H1 (cell line): ENCODE data around the gene STARD3. TPM values are rescaled to one million over a fixed set of nuclear protein-coding genes. Genes with fewer than 3 reads are reported as not detected.

ENCODE experiments used
- ATF2 ChIP-seq: IDR thresholded peaks from 2 replicates; pipeline ENCODE4 v1.6.1; 2012; ENCODE audit warnings: low read length, inconsistent platforms
- ATF3 ChIP-seq: IDR thresholded peaks from 2 replicates; pipeline ENCODE4 v1.6.1; 2011; ENCODE audit warnings: low read depth, mild to moderate bottlenecking, low read length; ENCODE audit not compliant: insufficient read depth
- BRCA1 ChIP-seq: IDR thresholded peaks from 2 replicates; pipeline ENCODE4 v1.6.1; 2012; ENCODE audit warnings: low read depth, low read length, improper control_type of control experiment
- CBX5 ChIP-seq: fragments of 300-800, 300-1000 bp; sonication (generic); IDR thresholded peaks from 2 replicates; pipeline ENCODE4 v1.7.1; 2016; ENCODE audit warnings: antibody characterized with exemption, low read length, low read depth
- CTBP2 ChIP-seq: IDR thresholded peaks from 2 replicates; pipeline ENCODE4 v1.7.0; 2011; ENCODE audit warnings: borderline replicate concordance, mild to moderate bottlenecking, moderate library complexity, mixed read lengths, low read length; ENCODE audit not compliant: insufficient read depth, insufficient read length
- EP300 ChIP-seq, 2 experiments: IDR thresholded peaks; 1 replicate in 1 of 2; 2 replicates in 1 of 2; pipeline ENCODE4 v1.6.1; 2011 to 2012; ENCODE audit warnings: low read depth in 2 of 2, low read length in 2 of 2, mild to moderate bottlenecking in 2 of 2, borderline replicate concordance in 1 of 2, inconsistent platforms in 1 of 2, moderate library complexity in 1 of 2
- EZH2 ChIP-seq: fragments of 200-600 bp; sonication (generic); IDR thresholded peaks from 2 replicates; pipeline ENCODE4 v1.7.1; 2012; ENCODE audit warnings: low read depth, mild to moderate bottlenecking, moderate library complexity, low read length, inconsistent platforms; ENCODE audit not compliant: severe bottlenecking
- HDAC2 ChIP-seq, 2 experiments: fragments of 300-600 bp in 1 of 2; sonication (generic) in 1 of 2; IDR thresholded peaks; 2 replicates each; pipeline ENCODE4 v1.6.1; 2011 to 2012; ENCODE audit warnings: low read depth in 2 of 2, low read length in 2 of 2, mild to moderate bottlenecking in 2 of 2, moderate library complexity in 2 of 2, borderline replicate concordance in 1 of 2, inconsistent platforms in 1 of 2
- JUN ChIP-seq: IDR thresholded peaks from 2 replicates; pipeline ENCODE4 v1.6.1; 2011; ENCODE audit warnings: low read depth, mild to moderate bottlenecking, improper control_type of control experiment, low read length
- KDM1A ChIP-seq: fragments of 200-600, 300-600 bp; sonication (generic); IDR thresholded peaks from 2 replicates; pipeline ENCODE4 v1.7.1; 2016; ENCODE audit warnings: mild to moderate bottlenecking, low read length, borderline replicate concordance
- KDM5A ChIP-seq: fragments of 200-600 bp; IDR thresholded peaks from 2 replicates; pipeline ENCODE4 v1.7.1; 2012; ENCODE audit warnings: mild to moderate bottlenecking, low read length, inconsistent platforms, mixed read lengths
- NRF1 ChIP-seq: IDR thresholded peaks from 2 replicates; pipeline ENCODE4 v1.6.1; 2011; ENCODE audit warnings: mild to moderate bottlenecking, low read depth, low read length, improper control_type of control experiment
- PHF8 ChIP-seq: fragments of 200-600 bp; sonication (generic); conservative IDR thresholded peaks from 2 replicates; pipeline ENCODE4 v1.7.1; 2012; ENCODE audit warnings: low read depth, mild to moderate bottlenecking, inconsistent platforms, low read length, moderate library complexity
- POLR2A ChIP-seq, 2 experiments: IDR thresholded peaks; 1 replicate in 1 of 2; 2 replicates in 1 of 2; pipeline ENCODE4 v1.6.1; 2011; ENCODE audit warnings: low read depth in 2 of 2, low read length in 2 of 2, mild to moderate bottlenecking in 2 of 2; ENCODE audit errors: control extremely low read depth in 1 of 2
- POU5F1 ChIP-seq: IDR thresholded peaks from 2 replicates; pipeline ENCODE4 v1.6.1; 2011; ENCODE audit warnings: low read depth, mild to moderate bottlenecking, low read length, moderate library complexity
- RAD21 ChIP-seq, 2 experiments: IDR thresholded peaks in 1 of 2; conservative IDR thresholded peaks in 1 of 2; 2 replicates each; pipeline ENCODE4 v1.6.1; 2011; ENCODE audit warnings: low read depth in 2 of 2, low read length in 2 of 2, improper control_type of control experiment in 1 of 2, inconsistent platforms in 1 of 2, mild to moderate bottlenecking in 1 of 2, moderate library complexity in 1 of 2
- RXRA ChIP-seq: IDR thresholded peaks from 2 replicates; pipeline ENCODE4 v1.6.1; 2011; ENCODE audit warnings: low read depth, mild to moderate bottlenecking, low read length, moderate library complexity; ENCODE audit not compliant: insufficient read depth
- SIN3A ChIP-seq, 2 experiments: IDR thresholded peaks in 1 of 2; conservative IDR thresholded peaks in 1 of 2; 2 replicates each; pipeline ENCODE4 v1.6.1; 2011 to 2012; ENCODE audit warnings: low read length in 2 of 2, improper control_type of control experiment in 1 of 2, low read depth in 1 of 2, mild to moderate bottlenecking in 1 of 2
- SIX5 ChIP-seq: IDR thresholded peaks from 2 replicates; pipeline ENCODE4 v1.6.1; 2011; ENCODE audit warnings: mild to moderate bottlenecking, low read depth, low read length
- TAF1 ChIP-seq: IDR thresholded peaks from 2 replicates; pipeline ENCODE4 v1.6.1; 2011; ENCODE audit warnings: mild to moderate bottlenecking, low read depth, low read length
- TAF7 ChIP-seq: optimal IDR thresholded peaks from 2 replicates; pipeline ENCODE3; 2011; ENCODE audit warnings: low read depth, mild to moderate bottlenecking, inconsistent platforms, low read length, moderate library complexity, borderline replicate concordance
- YY1 ChIP-seq: IDR thresholded peaks from 2 replicates; pipeline ENCODE4 v1.6.1; 2011; ENCODE audit warnings: low read depth, mild to moderate bottlenecking, low read length
- ZNF274 ChIP-seq: IDR thresholded peaks from 2 replicates; pipeline ENCODE4 v1.7.0; 2012; ENCODE audit warnings: low read length, borderline replicate concordance; ENCODE audit errors: extremely low read depth
- polyA plus RNA-seq, 7 experiments: library from polyadenylated mRNA; depleted of rRNA in 3 of 7; stranded (reverse) in 5 of 7; unstranded in 2 of 7; fragments of >200 nt in 5 of 7; fragments of 200-250 nt in 2 of 7; gene quantifications; 1 replicate in 5 of 7; 2 replicates in 1 of 7; 4 replicates in 1 of 7; pipeline versions ENCODE4 v1.2.1 to v1.2.3, GENCODE V29; 2011 to 2013; ENCODE audit warnings: missing spikeins in 2 of 7, mixed read lengths in 2 of 7
- total RNA-seq: library from RNA; stranded (reverse); fragmentation: NEBNext Ultra II Directional; extraction: Animal tissue kit (Norgen Biotek cat#: 25700); gene quantifications from 2 replicates; pipeline ENCODE4 v1.2.1, GENCODE V29; 2021

Gene STARD3
- total and polyA plus RNA-seq, 2 of the 8 experiments (the other 6 are each of a cell fraction or from before 2014, with no cell fraction given) = 47.6 to 80.3 TPM

- TF ChIP-seq KDM1A = no peak
- peak; percentile 75 for TF ChIP-seq TAF1
- no peak for TF ChIP-seq EZH2
- peak in 1 of 2 experiments; percentile 53; a peak in 1 of 4 replicates for TF ChIP-seq SIN3A (conservative IDR thresholded peaks at IDR 0.05 in 1 of 2, IDR thresholded peaks at IDR 0.05 in 1 of 2; ENCODE audit: low read depth in 1 of 2, low read length in 2 of 2)
- no peak for TF ChIP-seq ATF3
- TF ChIP-seq SIX5 = no peak
- peak; percentile 55 for TF ChIP-seq TAF7
- TF ChIP-seq NRF1 = no peak
- no peak for TF ChIP-seq CBX5
- no peak for TF ChIP-seq CTBP2
- no peak for TF ChIP-seq EP300 (IDR thresholded peaks at IDR 0.05; ENCODE audit: borderline replicate concordance in 1 of 2, low read depth in 2 of 2, low read length in 2 of 2)
- no peak; the same call in 1 of the 2 replicates for TF ChIP-seq PHF8
- TF ChIP-seq ATF2 = no peak
- TF ChIP-seq JUN = no peak
- no peak for TF ChIP-seq RAD21 (IDR thresholded peaks at IDR 0.05 in 1 of 2, conservative IDR thresholded peaks at IDR 0.05 in 1 of 2; ENCODE audit: low read depth in 2 of 2, low read length in 2 of 2)
- no peak for TF ChIP-seq RXRA
- no peak for TF ChIP-seq BRCA1
- TF ChIP-seq YY1 = no peak
- no peak for TF ChIP-seq ZNF274
- no peak for TF ChIP-seq HDAC2 (IDR thresholded peaks at IDR 0.05; ENCODE audit: borderline replicate concordance in 1 of 2, low read depth in 2 of 2, low read length in 2 of 2)
- TF ChIP-seq POLR2A (IDR thresholded peaks at IDR 0.05; ENCODE audit: control extremely low read depth in 1 of 2, low read depth in 2 of 2, low read length in 2 of 2) = peak in 1 of 2 experiments; percentile 59; a peak in 1 of 3 replicates
- no peak for TF ChIP-seq KDM5A
- TF ChIP-seq POU5F1 = no peak
Measured at GRCh38 chr17:39699818-39700147, 62.8 kb downstream of the STARD3 start, which contains the start of gene ERBB2 (continued).
